NCI-H226 (cell line): Measurements from ENCODE around the gene P2RX7.

Experiments used
- DNase-seq: peaks from one replicate; pipeline ENCODE4 v3.0.0-alpha.2; 2015

P2RX7 gene

GRCh38 chr12:121236776-121237175, 104.1 kb downstream of the P2RX7 start:
- no peak for DNase-seq

DNA sequence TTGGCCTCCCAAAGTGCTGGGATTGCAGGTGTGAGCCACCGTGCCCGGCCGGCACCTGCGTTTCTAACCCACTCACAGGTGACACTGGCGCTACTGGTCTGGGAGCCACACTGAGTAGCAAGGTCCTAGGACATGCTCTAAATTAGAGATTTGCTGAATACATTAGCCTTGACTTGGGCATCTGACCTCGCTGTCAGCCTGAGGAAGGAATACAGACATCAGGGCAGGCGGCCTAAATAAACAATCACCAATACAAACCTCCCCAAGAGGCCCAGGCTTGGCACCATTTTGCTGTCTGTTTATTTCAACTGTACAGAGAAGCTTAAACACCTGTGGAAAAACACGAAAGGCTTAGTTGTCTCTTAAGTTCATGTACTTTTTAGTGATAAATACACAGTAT, 104.7 kb downstream of the P2RX7 start:
- DNase-seq = no peak
